A549 treated with AZD9567 at 1 μM for 4 hours (cell line): ENCODE results near the gene MCMBP. TPM values are rescaled to one million over a fixed set of nuclear protein-coding genes. Genes with fewer than 3 reads are reported as not detected.

Experiments
- total RNA-seq: library from RNA; stranded (reverse); fragments of 200-300 nt; extraction: Qiagen RNA extraction; gene quantifications from 5 replicates; pipeline ENCODE4 v1.2.3, GENCODE V29; 2022; ENCODE audit not compliant: insufficient read depth

Gene MCMBP, protein sequence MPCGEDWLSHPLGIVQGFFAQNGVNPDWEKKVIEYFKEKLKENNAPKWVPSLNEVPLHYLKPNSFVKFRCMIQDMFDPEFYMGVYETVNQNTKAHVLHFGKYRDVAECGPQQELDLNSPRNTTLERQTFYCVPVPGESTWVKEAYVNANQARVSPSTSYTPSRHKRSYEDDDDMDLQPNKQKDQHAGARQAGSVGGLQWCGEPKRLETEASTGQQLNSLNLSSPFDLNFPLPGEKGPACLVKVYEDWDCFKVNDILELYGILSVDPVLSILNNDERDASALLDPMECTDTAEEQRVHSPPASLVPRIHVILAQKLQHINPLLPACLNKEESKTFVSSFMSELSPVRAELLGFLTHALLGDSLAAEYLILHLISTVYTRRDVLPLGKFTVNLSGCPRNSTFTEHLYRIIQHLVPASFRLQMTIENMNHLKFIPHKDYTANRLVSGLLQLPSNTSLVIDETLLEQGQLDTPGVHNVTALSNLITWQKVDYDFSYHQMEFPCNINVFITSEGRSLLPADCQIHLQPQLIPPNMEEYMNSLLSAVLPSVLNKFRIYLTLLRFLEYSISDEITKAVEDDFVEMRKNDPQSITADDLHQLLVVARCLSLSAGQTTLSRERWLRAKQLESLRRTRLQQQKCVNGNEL
- 81.5 to 114 TPM (median 91.9 TPM) in 5 replicates for total RNA-seq

DNA sequence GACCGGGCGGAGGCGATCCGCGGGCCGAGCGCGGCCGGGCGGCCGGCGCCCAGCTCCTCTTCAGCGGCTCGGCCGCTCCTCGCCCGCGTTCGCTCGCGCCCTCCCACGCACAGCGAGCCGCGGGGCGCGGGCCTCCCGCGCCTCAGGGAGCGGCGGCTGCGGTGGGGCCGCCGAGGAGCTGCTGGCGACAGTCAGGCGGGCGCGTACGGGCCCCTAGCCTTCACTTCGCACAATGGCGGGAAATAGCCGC is at the start of gene MCMBP:
TSS of gene MCMBP (minus strand) at position 234 of the 250 bp plus-strand sequence. CDS start 259 bp downstream, outside the sequence.

GRCh38 chr10:119892188-119893065 is 19.8 kb upstream of the MCMBP start, which contains the start of gene SEC23IP:
Gene SEC23IP, plus strand, starts transcription at chr10:119892730. Its CDS starts 53 bp downstream, at chr10:119892783.

Other genes starting within 250 kb of the MCMBP start
- 204 to 231 TPM (median 223 TPM) in 5 replicates for gene BAG3, start 221.5 kb downstream of the MCMBP start, total RNA-seq
- gene INPP5F, start 146.8 kb downstream of the MCMBP start, total RNA-seq, result 9.4 to 12.7 TPM (median 10.6 TPM) in 5 replicates
- 38.6 to 51.8 TPM (median 50.0 TPM) in 5 replicates for gene SEC23IP, start 19.9 kb upstream of the MCMBP start, total RNA-seq